HG02798 (cell line): Measurements from ENCODE around the gene RAC3.

Experiments used
- ATAC-seq: cut with Tn5 transposase; IDR thresholded peaks from one replicate; pipeline ENCODE4 v1.9.1; 2021; ENCODE audit warnings: mild to moderate bottlenecking; ENCODE audit not compliant: unreplicated experiment, poor library complexity

Gene RAC3

DNA sequence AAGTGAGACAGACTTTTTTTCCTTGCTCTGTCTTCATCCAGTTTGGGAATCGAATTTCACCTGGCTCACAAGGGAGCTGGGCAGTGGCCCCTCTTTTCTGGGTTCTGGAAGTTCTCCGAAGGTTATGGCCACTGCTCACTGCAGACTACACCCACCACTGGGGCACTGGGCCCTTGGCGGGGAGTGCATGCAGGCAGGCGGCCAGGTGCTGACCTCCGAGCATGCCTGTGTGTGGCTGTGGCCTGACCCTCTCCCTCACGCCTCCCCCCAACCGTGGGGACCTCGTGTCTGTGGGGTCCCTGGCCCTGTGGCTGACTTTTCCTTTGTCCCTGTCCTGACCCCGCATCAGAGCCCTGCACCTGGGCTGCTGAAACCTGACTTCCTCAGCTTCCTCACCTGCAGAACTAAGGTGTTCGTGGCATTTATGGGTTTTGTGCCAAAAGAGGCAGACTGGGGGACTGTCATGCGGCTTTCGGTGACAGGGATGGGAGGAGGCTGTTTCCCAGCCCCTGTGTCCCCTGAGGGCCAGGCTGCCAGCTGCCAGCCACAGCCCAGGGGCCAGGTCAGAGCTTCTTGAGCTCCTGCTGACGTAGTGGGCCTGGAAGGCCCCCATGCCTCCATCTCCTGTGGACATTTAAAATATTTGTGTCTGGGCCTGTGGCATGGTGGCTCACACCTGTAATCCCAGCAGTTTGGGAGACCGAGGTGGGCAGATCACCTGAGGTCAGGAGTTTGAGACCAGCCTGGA, 32.6 kb upstream of the RAC3 start:
- no peak for ATAC-seq

GRCh38 chr17:81999587-81999975, 31.9 kb upstream of the RAC3 start:
- no peak for ATAC-seq

DNA sequence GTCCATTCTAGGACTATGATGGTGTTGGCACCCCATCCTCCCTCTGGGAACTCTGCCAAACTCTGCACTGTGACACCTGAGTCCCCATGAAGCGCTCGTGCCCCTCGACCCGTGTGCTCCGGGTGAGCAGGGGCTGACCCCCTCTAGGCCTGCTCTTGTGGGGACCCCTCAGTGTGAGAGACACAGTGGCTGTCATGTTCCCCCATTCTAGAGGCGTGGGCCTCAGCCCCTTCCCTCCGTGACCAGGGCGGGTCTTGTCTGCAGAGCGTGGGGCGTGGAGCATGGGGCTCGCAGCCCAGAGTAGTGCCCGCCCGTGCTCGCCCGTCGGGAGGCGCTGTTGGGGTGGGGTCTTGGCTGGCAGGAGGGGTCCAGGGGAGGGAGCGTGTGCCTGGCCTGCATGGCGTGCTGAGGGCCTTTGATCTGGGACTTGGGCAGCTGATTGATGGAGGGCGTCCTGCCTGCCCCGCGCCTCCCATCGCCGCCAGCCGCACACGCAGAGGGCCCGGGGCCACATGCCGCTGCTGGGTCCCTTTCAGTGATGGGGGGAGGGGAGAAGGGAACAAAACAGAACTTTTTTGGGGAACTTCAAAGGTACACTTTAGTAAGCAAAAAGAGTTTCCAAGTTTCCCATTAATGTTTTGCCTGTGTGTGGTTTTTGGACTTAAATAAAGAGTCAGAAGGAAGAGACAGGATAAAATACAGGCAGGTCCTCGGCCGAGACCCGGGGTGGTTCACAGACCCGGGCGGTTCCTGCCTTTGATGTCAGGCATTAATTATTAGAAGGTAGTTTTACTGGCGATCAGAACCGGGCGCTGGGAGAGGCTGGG, 31.3 kb upstream of the RAC3 start:
- no peak for ATAC-seq

GRCh38 chr17:82000803-82001570, 30.5 kb upstream of the RAC3 start:
- ATAC-seq: no peak

DNA sequence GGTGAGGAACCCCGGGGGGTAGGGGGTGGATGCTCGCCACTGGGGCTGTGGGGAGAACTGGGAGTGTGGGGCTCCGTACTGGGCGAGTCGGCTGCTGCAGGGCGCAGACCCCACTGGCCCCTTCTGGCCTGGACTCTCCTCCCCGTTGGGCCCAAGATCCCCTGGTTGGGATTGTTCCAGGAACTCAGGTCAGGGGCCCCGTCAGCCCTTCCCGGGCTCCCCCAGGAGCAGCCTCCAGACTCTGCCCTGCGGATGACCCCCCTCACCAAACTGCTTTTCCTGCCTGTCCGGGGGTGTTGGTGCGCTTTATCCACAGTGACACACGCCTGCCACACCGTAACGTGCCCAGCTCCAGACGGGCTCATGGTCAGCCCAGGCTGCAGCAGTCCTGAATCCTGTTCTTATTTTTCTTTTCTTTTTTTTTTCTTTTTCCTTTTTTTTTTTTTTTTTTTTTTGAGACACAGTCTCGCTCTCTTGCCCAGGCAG, 29.9 kb upstream of the RAC3 start:
- ATAC-seq: no peak

DNA sequence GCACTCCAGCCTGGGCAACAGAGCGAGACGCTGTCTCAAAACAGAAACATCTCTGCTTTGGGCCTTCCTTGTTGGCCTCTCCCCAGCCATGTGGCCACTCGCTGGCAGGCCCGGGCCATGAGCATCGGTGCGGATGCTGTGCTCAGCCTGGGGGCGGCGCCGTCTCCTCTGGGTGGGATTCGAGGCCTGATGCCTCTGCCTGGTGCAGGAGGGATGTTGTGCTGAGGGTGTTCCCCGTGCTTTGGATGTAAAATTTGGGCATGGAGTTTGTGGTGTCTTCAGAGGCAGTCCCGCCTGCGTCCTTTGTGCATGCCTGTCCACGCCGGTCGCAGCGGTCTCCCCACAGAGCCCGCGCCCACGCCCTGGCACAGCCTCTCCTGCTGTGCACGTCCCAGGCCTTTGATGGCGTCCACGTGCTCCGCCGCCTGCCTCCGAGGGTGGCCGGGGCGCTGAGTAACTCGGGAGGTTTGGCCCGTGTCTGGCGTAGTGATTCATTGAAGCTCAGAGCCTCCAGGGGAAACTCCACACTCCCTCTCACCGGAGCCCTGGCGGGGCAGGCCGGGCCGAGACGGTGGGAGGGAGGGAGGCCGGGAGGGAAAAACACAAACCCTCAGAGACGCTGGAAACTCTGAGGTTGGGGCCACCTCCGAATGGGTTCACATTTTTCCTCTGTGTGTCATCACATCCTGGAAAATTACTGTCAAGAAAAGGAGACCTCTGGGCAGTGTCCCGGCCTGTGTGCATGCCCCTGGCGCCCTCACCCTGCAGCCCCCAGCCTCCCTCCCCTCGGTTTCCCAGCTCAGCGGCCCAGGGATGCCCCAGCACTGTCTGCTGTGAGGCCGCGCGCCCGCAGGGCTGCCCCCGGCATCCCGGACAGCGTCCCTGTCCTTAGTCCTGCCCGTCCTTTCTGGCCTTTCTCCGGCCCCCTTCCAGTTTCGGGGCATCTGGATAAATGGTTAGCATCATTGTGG, 27.8 kb upstream of the RAC3 start:
- no peak for ATAC-seq

DNA sequence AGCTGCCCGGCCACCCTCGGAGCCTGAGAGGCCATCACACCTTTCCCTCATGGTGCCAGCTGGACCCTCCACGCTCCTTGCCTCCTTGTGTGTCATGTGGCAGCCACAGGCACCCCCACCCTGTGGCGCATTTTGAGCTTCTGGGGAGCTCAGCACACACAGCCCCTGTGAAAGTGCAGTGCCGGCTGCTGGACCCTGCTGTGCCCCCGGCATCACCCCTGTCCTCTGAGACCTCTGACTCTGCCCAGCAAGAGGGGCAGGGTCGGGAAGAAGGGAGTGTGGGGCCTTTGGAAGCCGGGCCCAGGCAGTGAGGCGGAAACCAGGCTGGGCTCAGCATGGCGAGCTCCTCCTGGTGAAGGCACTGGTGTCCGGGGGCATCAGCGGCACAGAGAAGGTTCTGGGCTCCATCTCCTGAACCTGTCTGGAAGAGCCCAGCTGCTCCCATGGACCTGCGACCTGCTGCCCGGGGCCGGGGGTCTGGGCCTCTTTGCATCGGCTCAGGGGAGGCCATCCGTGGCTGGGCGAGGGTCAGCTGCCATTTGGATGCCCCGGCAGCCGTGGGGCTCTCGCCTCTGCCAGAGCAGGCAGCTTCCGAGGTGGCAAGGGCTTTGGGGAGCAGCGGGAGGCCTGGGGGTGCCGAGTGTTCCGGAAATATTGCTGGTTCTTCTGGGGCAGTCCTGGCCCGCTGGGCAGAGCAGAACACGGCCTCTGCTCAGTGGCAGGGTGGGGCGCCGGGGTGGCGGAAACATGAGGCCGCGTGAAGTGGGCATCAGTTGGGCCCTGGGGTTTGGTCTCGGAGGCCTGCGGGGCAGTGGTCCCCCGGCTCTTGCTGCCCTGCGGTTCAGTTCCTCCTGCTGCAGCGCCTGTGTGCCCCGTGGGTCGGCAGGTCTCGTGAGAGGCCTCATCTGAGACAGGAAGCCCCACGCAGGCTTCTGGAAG, 26.7 kb upstream of the RAC3 start:
- no peak for ATAC-seq

GRCh38 chr17:82005701-82006348, 25.7 kb upstream of the RAC3 start:
- no peak for ATAC-seq

DNA sequence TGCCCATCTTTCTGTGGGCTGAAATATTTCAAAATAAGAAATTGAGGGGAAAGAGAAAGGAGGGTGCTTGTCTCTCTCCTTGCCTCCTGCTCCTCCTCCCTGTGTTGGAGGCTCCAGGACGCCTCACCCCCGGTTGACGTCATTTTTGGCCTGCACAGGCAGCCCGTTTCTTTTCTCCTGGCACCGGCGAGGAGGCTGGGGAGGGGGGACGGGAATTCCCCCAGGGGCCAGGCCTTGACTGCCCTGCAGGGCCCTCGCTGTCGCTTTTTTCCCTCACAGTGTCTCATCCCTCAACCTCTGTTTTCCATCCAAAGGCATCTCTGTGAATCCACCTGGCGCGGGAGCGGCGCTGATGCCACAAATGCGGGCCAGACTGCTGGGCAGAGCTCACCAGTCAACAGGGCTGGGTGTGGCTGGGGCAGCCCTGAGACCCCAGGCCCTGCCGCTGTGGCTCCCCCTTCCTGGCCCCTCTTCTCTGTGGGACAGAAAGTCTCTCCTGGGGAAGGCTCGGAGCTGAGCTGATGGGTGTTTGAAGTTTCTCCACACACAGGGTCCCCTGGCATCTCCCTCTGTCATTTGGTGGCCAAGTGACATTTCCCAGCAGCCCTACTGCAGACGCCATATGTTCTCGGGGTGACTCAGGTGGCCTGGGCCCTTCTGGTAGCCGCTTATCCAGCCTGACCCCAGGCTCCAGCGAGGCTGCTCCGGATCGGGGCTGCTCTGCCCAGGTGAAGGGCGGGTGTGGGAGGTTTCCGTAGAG, 24.8 kb upstream of the RAC3 start:
- no peak for ATAC-seq

GRCh38 chr17:82007228-82007494, 24.3 kb upstream of the RAC3 start:
- no peak for ATAC-seq

GRCh38 chr17:82007495-82008257, 23.8 kb upstream of the RAC3 start:
- ATAC-seq: no peak

DNA sequence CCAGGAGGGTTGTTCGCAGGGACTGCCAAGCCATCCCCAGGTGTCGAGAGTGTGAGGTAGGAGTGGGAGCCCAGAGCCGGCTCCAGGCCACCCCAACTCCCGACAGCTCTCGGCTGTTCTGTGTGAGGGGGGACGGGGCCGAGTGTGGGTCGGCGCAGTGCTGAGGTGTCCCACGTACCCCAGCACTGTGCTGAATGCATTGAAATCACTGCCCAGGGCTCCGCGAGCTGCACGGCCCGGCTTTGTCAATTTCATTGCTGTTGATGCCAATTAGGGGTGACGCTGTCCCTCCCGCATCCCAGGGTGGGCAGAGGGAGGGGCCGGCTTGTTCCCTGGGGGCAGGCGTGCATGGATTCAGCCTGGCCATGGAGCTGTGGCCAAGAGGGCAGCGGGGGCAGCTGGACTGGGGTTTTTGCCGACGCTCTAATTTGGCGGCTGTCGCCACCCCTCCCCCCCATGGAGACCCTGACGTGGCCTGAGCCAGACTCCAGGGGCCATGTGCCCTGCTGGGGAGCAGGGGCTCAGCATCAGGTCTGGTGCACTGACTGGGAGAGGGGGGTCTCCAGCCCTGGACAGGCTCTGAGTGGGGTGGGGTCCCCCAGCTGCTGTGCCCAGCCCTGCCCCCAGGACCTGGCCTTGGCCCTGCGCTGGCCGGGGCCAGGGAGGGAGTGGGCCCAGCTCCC, 23.1 kb upstream of the RAC3 start:
- ATAC-seq: no peak

- no peak for ATAC-seq
These were observed 22.5 kb upstream of the RAC3 start for GRCh38 chr17:82008941-82009405.

- no peak for ATAC-seq
These were observed 22.1 kb upstream of the RAC3 start for GRCh38 chr17:82009413-82009812.

DNA sequence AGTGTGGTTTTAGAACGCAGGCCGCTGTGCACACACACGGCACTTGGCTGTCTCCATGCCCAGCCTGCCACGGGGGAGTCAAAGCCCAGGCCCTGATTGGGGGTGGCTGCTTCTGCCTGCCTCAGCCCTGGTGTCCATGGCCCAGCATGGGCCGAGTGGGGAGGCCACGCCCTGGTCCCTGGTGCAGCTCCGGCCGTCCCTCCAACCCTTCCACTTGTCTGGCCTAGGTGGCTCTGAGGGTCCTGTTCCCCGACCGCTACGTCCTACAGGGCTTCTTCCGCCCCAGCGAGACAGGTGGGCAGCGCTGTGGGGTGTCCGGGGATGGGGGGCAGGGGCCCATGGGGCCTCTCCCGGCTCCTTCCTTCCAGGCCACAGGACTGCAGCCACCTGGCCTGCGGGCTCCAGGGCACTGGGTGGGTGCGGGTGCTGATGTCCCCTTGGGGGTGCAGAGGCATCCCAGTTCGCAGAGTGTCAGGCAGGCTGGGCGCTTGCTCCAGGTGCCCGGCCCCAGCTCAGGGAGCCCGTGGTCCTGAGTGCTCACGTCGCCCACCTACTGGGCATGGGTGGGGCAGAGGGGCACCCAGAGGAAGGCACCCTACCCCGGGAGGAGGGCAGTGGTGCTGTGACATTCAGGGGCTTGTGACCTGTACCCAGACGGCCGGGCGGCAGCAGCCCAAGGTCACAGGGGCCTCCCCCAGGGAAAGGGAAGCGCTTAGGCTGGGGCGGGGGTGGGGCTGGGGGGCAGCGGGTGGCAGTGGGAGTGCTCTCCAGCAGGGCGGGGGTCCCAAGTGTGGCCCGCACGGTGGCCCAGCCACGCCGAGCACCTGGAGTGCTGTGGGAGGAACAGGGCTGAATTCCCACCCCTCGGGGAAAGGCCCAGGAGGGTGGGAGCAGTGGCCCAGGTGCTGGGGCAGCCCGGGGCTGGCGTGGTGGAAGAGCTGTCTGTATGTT, 20.6 kb upstream of the RAC3 start:
- ATAC-seq: no peak
